ENCODE results near the gene PTPRC.

- TF ChIP-seq POLR2A (IDR thresholded peaks at IDR 0.05) (no peak), CTCF (IDR thresholded peaks at IDR 0.05) (no peak)
These were observed 29.0 kb downstream of the PTPRC start for GRCh38 chr1:198667807-198668206.
